ENCODE data around the gene RAB6B. TPM values are rescaled to one million over a fixed set of nuclear protein-coding genes. Genes with fewer than 3 reads are reported as not detected.

Gene RAB6B
- total RNA-seq, 1 experiment from 2014 or later: 14.1 TPM

GRCh38 chr3:133928903-133929607 lies 33.4 kb upstream of the RAB6B start:
- H3K4me3 ChIP-seq (replicated peaks in 1 of 2; ENCODE audit: low read depth in 1 of 2, low read length in 2 of 2): no peak overlapping the region
- H3K79me2 ChIP-seq (ENCODE audit: insufficient read depth, low read length): no peaks in the 10 kb centered on the region
- no peaks in the 10 kb centered on the region for H3K9me2 ChIP-seq (ENCODE audit: insufficient read depth)
- BruUV-seq (replicated peaks): no TSS peak
- H3K4me1 ChIP-seq (ENCODE audit: control insufficient read depth in 1 of 2, insufficient read depth in 2 of 2, low read length in 2 of 2): peaks cover 0 to 9% of the 10 kb centered on the region in 2 experiments; a peak in 2 of 4 replicates
- DNase-seq (ENCODE audit: low read depth, low spot score) (no peak), ATAC-seq (no peak)
- no peaks in the 10 kb centered on the region; the same call in 1 of the 2 replicates for H3K27me3 ChIP-seq (ENCODE audit: insufficient read depth, low read length)
- H3K4me2 ChIP-seq (ENCODE audit: low read length): no peak overlapping the region
- no peaks in the 10 kb centered on the region for H3K36me3 ChIP-seq (ENCODE audit: control insufficient read depth in 1 of 2, insufficient read depth in 2 of 2, low read length in 2 of 2)
- no peak overlapping the region for H3K27ac ChIP-seq (ENCODE audit: low read depth, low read length)
- no peaks in the 10 kb centered on the region for H4K20me1 ChIP-seq (ENCODE audit: insufficient read depth)
- no peak overlapping the region for H2AFZ ChIP-seq (ENCODE audit: low read depth, low read length, poor library complexity, severe bottlenecking)
- ChIA-PET RAD21 (ENCODE audit: low non-redundant PET in 1 of 2, low total read pairs in 2 of 2, uncharacterized antibody in 2 of 2, unreplicated experiment in 2 of 2) (no interaction called here), POLR2A (no interaction called here), CTCF (interaction anchor here (1.3 kb wide), 1 partner anchor 283 kb away, joined by 3 read pairs; no protein-coding TSS in a partner anchor)
- TF ChIP-seq FOSL1 (IDR thresholded peaks at IDR 0.05; ENCODE audit: low read depth): no peak
- no peak for TF ChIP-seq SRF (IDR thresholded peaks at IDR 0.05; ENCODE audit: low read depth)
- TF ChIP-seq, protein P1, sequence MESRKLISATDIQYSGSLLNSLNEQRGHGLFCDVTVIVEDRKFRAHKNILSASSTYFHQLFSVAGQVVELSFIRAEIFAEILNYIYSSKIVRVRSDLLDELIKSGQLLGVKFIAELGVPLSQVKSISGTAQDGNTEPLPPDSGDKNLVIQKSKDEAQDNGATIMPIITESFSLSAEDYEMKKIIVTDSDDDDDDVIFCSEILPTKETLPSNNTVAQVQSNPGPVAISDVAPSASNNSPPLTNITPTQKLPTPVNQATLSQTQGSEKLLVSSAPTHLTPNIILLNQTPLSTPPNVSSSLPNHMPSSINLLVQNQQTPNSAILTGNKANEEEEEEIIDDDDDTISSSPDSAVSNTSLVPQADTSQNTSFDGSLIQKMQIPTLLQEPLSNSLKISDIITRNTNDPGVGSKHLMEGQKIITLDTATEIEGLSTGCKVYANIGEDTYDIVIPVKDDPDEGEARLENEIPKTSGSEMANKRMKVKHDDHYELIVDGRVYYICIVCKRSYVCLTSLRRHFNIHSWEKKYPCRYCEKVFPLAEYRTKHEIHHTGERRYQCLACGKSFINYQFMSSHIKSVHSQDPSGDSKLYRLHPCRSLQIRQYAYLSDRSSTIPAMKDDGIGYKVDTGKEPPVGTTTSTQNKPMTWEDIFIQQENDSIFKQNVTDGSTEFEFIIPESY (IDR thresholded peaks at IDR 0.05; ENCODE audit: extremely low read depth, insufficient replicate concordance, low read length): no peak
- TF ChIP-seq ZNF274 (IDR thresholded peaks at IDR 0.05; ENCODE audit: low read depth, low read length): no peak
- no peak for TF ChIP-seq CEBPB (IDR thresholded peaks at IDR 0.05; ENCODE audit: low read depth)
- TF ChIP-seq EGR1 (IDR thresholded peaks at IDR 0.05; ENCODE audit: low read depth): no peak
- TF ChIP-seq, protein P2, sequence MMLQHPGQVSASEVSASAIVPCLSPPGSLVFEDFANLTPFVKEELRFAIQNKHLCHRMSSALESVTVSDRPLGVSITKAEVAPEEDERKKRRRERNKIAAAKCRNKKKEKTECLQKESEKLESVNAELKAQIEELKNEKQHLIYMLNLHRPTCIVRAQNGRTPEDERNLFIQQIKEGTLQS (IDR thresholded peaks at IDR 0.05): no peak
- no peak for TF ChIP-seq TCF7L2 (IDR thresholded peaks at IDR 0.05; ENCODE audit: borderline replicate concordance, extremely low read depth, insufficient read depth, insufficient read length)
- TF ChIP-seq, protein P3, sequence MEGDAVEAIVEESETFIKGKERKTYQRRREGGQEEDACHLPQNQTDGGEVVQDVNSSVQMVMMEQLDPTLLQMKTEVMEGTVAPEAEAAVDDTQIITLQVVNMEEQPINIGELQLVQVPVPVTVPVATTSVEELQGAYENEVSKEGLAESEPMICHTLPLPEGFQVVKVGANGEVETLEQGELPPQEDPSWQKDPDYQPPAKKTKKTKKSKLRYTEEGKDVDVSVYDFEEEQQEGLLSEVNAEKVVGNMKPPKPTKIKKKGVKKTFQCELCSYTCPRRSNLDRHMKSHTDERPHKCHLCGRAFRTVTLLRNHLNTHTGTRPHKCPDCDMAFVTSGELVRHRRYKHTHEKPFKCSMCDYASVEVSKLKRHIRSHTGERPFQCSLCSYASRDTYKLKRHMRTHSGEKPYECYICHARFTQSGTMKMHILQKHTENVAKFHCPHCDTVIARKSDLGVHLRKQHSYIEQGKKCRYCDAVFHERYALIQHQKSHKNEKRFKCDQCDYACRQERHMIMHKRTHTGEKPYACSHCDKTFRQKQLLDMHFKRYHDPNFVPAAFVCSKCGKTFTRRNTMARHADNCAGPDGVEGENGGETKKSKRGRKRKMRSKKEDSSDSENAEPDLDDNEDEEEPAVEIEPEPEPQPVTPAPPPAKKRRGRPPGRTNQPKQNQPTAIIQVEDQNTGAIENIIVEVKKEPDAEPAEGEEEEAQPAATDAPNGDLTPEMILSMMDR (IDR thresholded peaks at IDR 0.05 in 2 of 3, conservative IDR thresholded peaks at IDR 0.05 in 1 of 3; ENCODE audit: borderline replicate concordance in 1 of 3, insufficient read depth in 1 of 3, low read depth in 2 of 3, low read length in 2 of 3): no peak
- intact Hi-C loops (cut with micrococcal nuclease): loop anchor here (5.0 to 10.0 kb wide), 2 partner anchors 464 to 1197 kb away; no protein-coding TSS in a partner anchor
- H3K9me3 ChIP-seq (ENCODE audit: control insufficient read depth in 1 of 2, insufficient read depth in 1 of 2, low read depth in 1 of 2, low read length in 2 of 2): no peaks in the 10 kb centered on the region
- no peak overlapping the region for H3K9ac ChIP-seq (ENCODE audit: low read length)

Measured in HCT116 (cell line).